Neural progenitor cell (in vitro differentiated cells): ENCODE data around the gene TEF. TPM values are rescaled to one million over a fixed set of nuclear protein-coding genes. Genes with fewer than 3 reads are reported as not detected.

Experiments
- DNase-seq: peaks from one replicate; pipeline ENCODE4 v3.0.0-alpha.2; 2016; ENCODE audit warnings: low spot score
- H2AFZ ChIP-seq: fragments of 200-600 bp; sonication (generic); replicated peaks from 2 replicates; pipeline ENCODE4 v1.6.1; 2016; ENCODE audit warnings: antibody characterized with exemption
- H3F3A ChIP-seq: fragments of 200-600 bp; sonication (generic); 2 replicates; pipeline ENCODE4 v1.6.1; 2016; ENCODE audit warnings: antibody characterized with exemption, low read depth
- H3K27ac ChIP-seq: fragments of 200-600 bp; sonication (generic); 2 replicates; pipeline ENCODE4 v1.5.1; 2016; ENCODE audit warnings: mild to moderate bottlenecking
- H3K27me3 ChIP-seq: fragments of 200-600 bp; sonication (generic); 2 replicates; pipeline ENCODE4 v1.6.1; 2016; ENCODE audit warnings: mild to moderate bottlenecking, moderate library complexity
- H3K36me3 ChIP-seq: fragments of 200-600 bp; sonication (generic); 2 replicates; pipeline ENCODE4 v1.5.1; 2016
- H3K4me1 ChIP-seq: fragments of 200-600 bp; sonication (generic); 2 replicates; pipeline ENCODE4 v1.6.1; 2016; ENCODE audit warnings: mixed run types
- H3K4me2 ChIP-seq: fragments of 200-600 bp; sonication (generic); 2 replicates; pipeline ENCODE4 v1.6.1; 2016
- H3K4me3 ChIP-seq: fragments of 200-600 bp; sonication (generic); 2 replicates; pipeline ENCODE4 v1.5.1; 2016
- H3K79me2 ChIP-seq: fragments of 200-600 bp; sonication (generic); 2 replicates; pipeline ENCODE4 v1.6.1; 2016; ENCODE audit warnings: low read depth
- H3K9ac ChIP-seq: fragments of 200-600 bp; sonication (generic); 2 replicates; pipeline ENCODE4 v1.6.1; 2016
- H3K9me3 ChIP-seq: fragments of 200-600 bp; sonication (generic); 2 replicates; pipeline ENCODE4 v1.5.1; 2016; ENCODE audit warnings: low read depth
- H4K20me1 ChIP-seq: fragments of 200-600 bp; sonication (generic); 2 replicates; pipeline ENCODE4 v1.6.1; 2016; ENCODE audit warnings: low read depth
- H3K27ac Mint-ChIP-seq: 3 replicates; pipeline ENCODE4 v1.8.0; 2021; ENCODE audit warnings: mixed read lengths
- H3K27me3 Mint-ChIP-seq: 2 replicates; pipeline ENCODE4 v1.8.0; 2022; ENCODE audit warnings: low read depth, mild to moderate bottlenecking, inconsistent platforms, moderate library complexity, mixed read lengths; ENCODE audit not compliant: insufficient read depth
- H3K36me3 Mint-ChIP-seq: 3 replicates; pipeline ENCODE4 v1.8.0; 2021; ENCODE audit warnings: mixed read lengths
- H3K4me1 Mint-ChIP-seq: 3 replicates; pipeline ENCODE4 v1.8.0; 2021; ENCODE audit warnings: mixed read lengths
- H3K4me3 Mint-ChIP-seq: 3 replicates; pipeline ENCODE4 v1.8.0; 2021; ENCODE audit warnings: mild to moderate bottlenecking, moderate library complexity, mixed read lengths
- H3K9me3 Mint-ChIP-seq: 3 replicates; pipeline ENCODE4 v1.8.0; 2020; ENCODE audit warnings: mixed read lengths
- EZH2 ChIP-seq: fragments of 200-600 bp; sonication (generic); IDR thresholded peaks from 2 replicates; pipeline ENCODE4 v1.6.1; 2017; ENCODE audit warnings: antibody characterized with exemption, mild to moderate bottlenecking, moderate library complexity
- EZH2phosphoT487 ChIP-seq: fragments of 200-600 bp; sonication (generic); IDR thresholded peaks from 2 replicates; pipeline ENCODE4 v1.6.1; 2017; ENCODE audit warnings: antibody characterized with exemption
- total RNA-seq: library from RNA; depleted of rRNA; stranded (reverse); fragments of >200 nt; gene quantifications from 2 replicates; pipeline ENCODE4 v1.2.3, GENCODE V29; 2015; ENCODE audit warnings: low replicate concordance
- TF ChIP-seq, protein P1 (sequence below): fragments of 200-600 bp; sonication (generic); IDR thresholded peaks from 2 replicates; pipeline ENCODE4 v1.5.1; 2017; ENCODE audit warnings: antibody characterized with exemption, mild to moderate bottlenecking

TEF gene
- total RNA-seq, 1 donor from 2014 or later = 11.0 TPM

DNA sequence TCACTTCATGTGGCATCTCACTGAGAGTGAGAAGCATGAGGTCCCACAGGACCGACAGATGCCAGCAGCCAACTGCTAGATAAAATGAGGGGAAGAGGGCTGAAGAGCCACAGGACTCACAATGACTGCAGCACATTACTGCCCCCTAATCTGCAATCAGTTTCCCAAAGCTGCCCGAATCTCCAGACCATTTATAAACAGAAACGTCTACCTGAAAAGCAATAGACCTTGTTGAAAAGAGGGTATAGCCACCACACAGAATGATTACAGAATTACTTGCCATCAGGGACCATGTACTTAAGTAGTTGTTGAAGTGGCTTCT is 12.4 kb upstream of the TEF start:
- Mint-ChIP-seq H3K4me3 (no peak overlapping the region), H3K4me1 (peaks cover 17% of the 10 kb centered on the region), H3K9me3 (no peaks in the 10 kb centered on the region), H3K36me3 (no peaks in the 10 kb centered on the region), H3K27me3 (peaks cover 6% of the 10 kb centered on the region), H3K27ac (no peak overlapping the region)
- no peaks in the 10 kb centered on the region for H3K27me3 ChIP-seq
- H3K79me2 ChIP-seq = no peaks in the 10 kb centered on the region
- H3K9me3 ChIP-seq = no peaks in the 10 kb centered on the region
- H3F3A ChIP-seq = peaks cover 7% of the 10 kb centered on the region
- DNase-seq = no peak
- no peak overlapping the region for H3K4me3 ChIP-seq
- no peaks in the 10 kb centered on the region for H3K36me3 ChIP-seq
- H3K27ac ChIP-seq = no peak overlapping the region
- no peak overlapping the region for H3K4me2 ChIP-seq
- no peak overlapping the region for H2AFZ ChIP-seq
- H4K20me1 ChIP-seq = no peaks in the 10 kb centered on the region
- H3K9ac ChIP-seq = no peak overlapping the region
- TF ChIP-seq, protein P1, sequence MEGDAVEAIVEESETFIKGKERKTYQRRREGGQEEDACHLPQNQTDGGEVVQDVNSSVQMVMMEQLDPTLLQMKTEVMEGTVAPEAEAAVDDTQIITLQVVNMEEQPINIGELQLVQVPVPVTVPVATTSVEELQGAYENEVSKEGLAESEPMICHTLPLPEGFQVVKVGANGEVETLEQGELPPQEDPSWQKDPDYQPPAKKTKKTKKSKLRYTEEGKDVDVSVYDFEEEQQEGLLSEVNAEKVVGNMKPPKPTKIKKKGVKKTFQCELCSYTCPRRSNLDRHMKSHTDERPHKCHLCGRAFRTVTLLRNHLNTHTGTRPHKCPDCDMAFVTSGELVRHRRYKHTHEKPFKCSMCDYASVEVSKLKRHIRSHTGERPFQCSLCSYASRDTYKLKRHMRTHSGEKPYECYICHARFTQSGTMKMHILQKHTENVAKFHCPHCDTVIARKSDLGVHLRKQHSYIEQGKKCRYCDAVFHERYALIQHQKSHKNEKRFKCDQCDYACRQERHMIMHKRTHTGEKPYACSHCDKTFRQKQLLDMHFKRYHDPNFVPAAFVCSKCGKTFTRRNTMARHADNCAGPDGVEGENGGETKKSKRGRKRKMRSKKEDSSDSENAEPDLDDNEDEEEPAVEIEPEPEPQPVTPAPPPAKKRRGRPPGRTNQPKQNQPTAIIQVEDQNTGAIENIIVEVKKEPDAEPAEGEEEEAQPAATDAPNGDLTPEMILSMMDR = no peak
- TF ChIP-seq EZH2 (no peak), EZH2phosphoT487 (no peak)
- H3K4me1 ChIP-seq = peaks cover 22% of the 10 kb centered on the region

GRCh38 chr22:41369837-41370236 is 11.9 kb upstream of the TEF start:
- no peak overlapping the region for H2AFZ ChIP-seq
- peaks cover 19% of the 10 kb centered on the region for H3K4me1 Mint-ChIP-seq
- no peaks in the 10 kb centered on the region for H4K20me1 ChIP-seq
- no peak overlapping the region for H3K4me3 Mint-ChIP-seq
- H3K79me2 ChIP-seq = no peaks in the 10 kb centered on the region
- peaks cover 7% of the 10 kb centered on the region for H3F3A ChIP-seq
- no peak overlapping the region for H3K4me3 ChIP-seq
- H3K9me3 Mint-ChIP-seq = no peaks in the 10 kb centered on the region
- H3K4me1 ChIP-seq = peaks cover 22% of the 10 kb centered on the region
- TF ChIP-seq EZH2 (no peak), EZH2phosphoT487 (no peak)
- TF ChIP-seq, protein P1 = no peak
- DNase-seq = no peak
- H3K36me3 ChIP-seq = no peaks in the 10 kb centered on the region
- peaks cover 4% of the 10 kb centered on the region for H3K27me3 Mint-ChIP-seq
- H3K27me3 ChIP-seq = no peaks in the 10 kb centered on the region
- no peaks in the 10 kb centered on the region for H3K9me3 ChIP-seq
- no peak overlapping the region for H3K4me2 ChIP-seq
- no peak overlapping the region for H3K9ac ChIP-seq
- H3K27ac Mint-ChIP-seq = no peak overlapping the region
- no peak overlapping the region for H3K27ac ChIP-seq
- H3K36me3 Mint-ChIP-seq = no peaks in the 10 kb centered on the region

GRCh38 chr22:41377846-41378245 is 3.9 kb upstream of the TEF start:
- no peak overlapping the region for H3K27ac Mint-ChIP-seq
- H4K20me1 ChIP-seq = peaks cover 5% of the 10 kb centered on the region
- H3K27ac ChIP-seq = no peak overlapping the region
- peaks cover 19% of the 10 kb centered on the region for H3K4me1 Mint-ChIP-seq
- peaks cover 6% of the 10 kb centered on the region for H3K79me2 ChIP-seq
- no peak overlapping the region for H3K4me3 ChIP-seq
- no peak overlapping the region for H3K9ac ChIP-seq
- H3K9me3 Mint-ChIP-seq = no peaks in the 10 kb centered on the region
- H3K9me3 ChIP-seq = no peaks in the 10 kb centered on the region
- H3F3A ChIP-seq = peaks cover 8% of the 10 kb centered on the region
- H2AFZ ChIP-seq = no peak overlapping the region
- no peaks in the 10 kb centered on the region for H3K36me3 Mint-ChIP-seq
- TF ChIP-seq EZH2 (no peak), EZH2phosphoT487 (no peak)
- TF ChIP-seq, protein P1 = no peak
- no peaks in the 10 kb centered on the region for H3K27me3 ChIP-seq
- no peak for DNase-seq
- H3K4me3 Mint-ChIP-seq = no peak overlapping the region
- no peak overlapping the region for H3K4me2 ChIP-seq
- H3K4me1 ChIP-seq = peaks cover 7% of the 10 kb centered on the region
- no peaks in the 10 kb centered on the region for H3K36me3 ChIP-seq
- peaks cover 8% of the 10 kb centered on the region for H3K27me3 Mint-ChIP-seq

DNA sequence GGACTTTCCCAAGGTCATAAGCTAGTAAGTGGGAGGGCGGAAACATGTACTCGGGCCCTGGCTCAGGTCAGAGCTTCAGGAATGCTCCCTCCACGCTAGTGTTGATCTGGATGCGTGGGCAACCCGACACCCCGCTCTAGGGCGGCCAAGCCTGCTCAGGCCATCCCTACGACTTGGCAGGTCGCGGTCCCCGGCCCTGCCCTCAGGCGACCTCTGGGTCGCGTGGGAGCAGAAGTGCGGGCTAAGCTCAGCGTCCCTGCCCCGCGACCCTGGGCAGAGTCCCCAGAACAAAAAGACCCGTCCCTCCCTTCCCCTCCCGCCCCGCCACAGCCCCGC is 781 bp upstream of the TEF start:
- peaks cover 24% of the 10 kb centered on the region for H3K79me2 ChIP-seq
- H3K4me1 ChIP-seq = peaks cover 25% of the 10 kb centered on the region
- Mint-ChIP-seq H3K27ac (peak overlapping the region; percentile 96), H3K9me3 (no peaks in the 10 kb centered on the region), H3K36me3 (no peaks in the 10 kb centered on the region), H3K27me3 (peaks cover 8% of the 10 kb centered on the region), H3K4me3 (peak overlapping the region; percentile 88), H3K4me1 (peaks cover 25% of the 10 kb centered on the region)
- peak overlapping the region; percentile 67 for H3K4me2 ChIP-seq
- H3K36me3 ChIP-seq = no peaks in the 10 kb centered on the region
- DNase-seq = no peak
- peak overlapping the region; percentile 57 for H3K4me3 ChIP-seq
- H3K9me3 ChIP-seq = no peaks in the 10 kb centered on the region
- H2AFZ ChIP-seq = peak overlapping the region; percentile 4
- TF ChIP-seq EZH2 = no peak
- TF ChIP-seq, protein P1 = no peak
- no peak for TF ChIP-seq EZH2phosphoT487
- H3K9ac ChIP-seq = peak overlapping the region; percentile 7
- H3F3A ChIP-seq = peaks cover 20% of the 10 kb centered on the region
- H3K27ac ChIP-seq = peak overlapping the region; percentile 98
- H4K20me1 ChIP-seq = peaks cover 35% of the 10 kb centered on the region
- no peaks in the 10 kb centered on the region for H3K27me3 ChIP-seq
